Left lobe of liver (tissue), 2 donors: Measurements from ENCODE around the gene ATP11A. TPM values are rescaled to one million over a fixed set of nuclear protein-coding genes. Genes with fewer than 3 reads are reported as not detected.
"Not testable (repeated sequence)": the region's sequence is repeated elsewhere in the genome, so short reads cannot be mapped to it uniquely, and the experiment has no call there.

Experiments
- ATAC-seq: fragments of 200-7000 bp; cut with Tn5 transposase; one replicate; pipeline ENCODE4 v1.9.1; 2020; ENCODE audit warnings: mild to moderate bottlenecking, moderate library complexity
- DNase-seq: peaks from one replicate; pipeline ENCODE4 v3.0.0-alpha.2; 2020; ENCODE audit warnings: low spot score
- total RNA-seq: library from RNA; stranded (reverse); gene quantifications from one replicate; pipeline ENCODE4 v1.2.1, GENCODE V29; 2021
- donor health status: DM: no; HTN: no; CAD: no; lungs with moderate emphysema.
- donor health status: DM: no; HTN: yes; CAD: no.

ATP11A gene
- total RNA-seq, 1 donor from 2014 or later = 36.0 TPM

DNA sequence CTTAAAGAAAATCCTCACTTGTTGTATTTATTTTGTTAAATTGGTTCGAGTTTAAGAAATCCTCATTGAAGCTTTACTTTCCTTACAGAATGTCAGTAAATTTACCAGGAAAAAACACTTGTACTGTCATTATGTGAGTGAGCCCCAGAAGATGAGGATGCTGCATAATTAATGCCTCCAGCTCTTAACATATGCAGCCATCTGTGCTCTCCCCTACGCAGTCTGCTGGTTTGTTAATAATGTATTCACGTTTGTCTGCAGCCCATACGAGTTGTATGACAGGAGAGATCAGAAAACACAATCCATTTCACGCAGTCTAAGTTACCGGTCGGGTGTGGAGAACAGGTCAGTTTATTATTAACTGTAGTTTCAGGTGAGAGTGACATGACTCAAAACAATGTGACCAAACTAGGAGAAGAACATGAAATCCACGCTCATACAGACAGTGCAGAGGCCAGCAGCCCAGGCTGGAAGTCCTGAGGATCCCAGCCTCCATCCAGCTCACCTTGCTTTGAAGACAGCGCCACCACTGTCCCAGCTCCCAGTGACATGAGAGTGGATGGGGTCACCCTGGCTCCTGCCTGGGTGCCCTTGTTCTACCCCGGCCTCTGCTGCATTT is 19.8 kb upstream of the ATP11A start:
- ATAC-seq = no peak
- DNase-seq = peak; percentile 36

DNA sequence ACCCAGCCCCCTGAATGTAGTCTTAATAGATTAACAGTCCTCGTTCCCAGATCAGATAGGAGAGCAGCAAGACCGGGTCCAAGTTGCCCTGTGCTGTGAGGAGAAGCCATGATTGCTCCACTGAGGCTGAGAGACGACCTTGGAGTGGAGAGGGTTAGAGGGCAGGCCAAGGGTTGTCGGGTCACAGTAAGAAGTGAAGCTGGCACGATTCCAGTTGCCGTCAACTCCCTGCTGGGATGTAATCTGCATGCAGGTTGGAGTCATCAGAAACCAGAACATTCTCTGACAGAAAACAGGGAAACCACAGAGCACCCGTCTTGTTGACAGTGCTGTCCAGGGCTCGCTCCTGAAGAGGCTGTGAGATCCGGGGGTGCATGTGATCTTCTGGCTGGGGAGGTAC is 19.0 kb upstream of the ATP11A start:
- peak; percentile 43 for DNase-seq
- ATAC-seq = no peak

DNA sequence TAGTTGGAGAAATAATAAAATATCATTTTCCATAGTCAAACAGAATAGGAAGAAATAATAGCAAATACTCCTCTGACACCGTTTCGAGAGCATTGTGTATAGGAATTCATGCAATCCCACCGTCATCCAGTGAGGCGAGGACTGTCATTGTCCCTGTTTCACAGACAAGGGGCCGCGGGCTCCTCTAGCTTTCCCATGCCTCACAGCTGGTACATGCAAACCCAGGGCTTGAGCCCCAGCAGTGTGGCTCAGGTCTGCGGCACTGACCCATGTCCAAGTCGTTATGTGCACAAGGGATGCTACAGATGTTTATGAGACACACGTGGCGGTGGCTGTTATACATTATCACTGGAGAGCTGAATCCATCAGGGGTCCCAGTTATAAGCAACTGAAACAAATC is 18.5 kb upstream of the ATP11A start:
- ATAC-seq = no peak
- DNase-seq = peak; percentile 24

DNA sequence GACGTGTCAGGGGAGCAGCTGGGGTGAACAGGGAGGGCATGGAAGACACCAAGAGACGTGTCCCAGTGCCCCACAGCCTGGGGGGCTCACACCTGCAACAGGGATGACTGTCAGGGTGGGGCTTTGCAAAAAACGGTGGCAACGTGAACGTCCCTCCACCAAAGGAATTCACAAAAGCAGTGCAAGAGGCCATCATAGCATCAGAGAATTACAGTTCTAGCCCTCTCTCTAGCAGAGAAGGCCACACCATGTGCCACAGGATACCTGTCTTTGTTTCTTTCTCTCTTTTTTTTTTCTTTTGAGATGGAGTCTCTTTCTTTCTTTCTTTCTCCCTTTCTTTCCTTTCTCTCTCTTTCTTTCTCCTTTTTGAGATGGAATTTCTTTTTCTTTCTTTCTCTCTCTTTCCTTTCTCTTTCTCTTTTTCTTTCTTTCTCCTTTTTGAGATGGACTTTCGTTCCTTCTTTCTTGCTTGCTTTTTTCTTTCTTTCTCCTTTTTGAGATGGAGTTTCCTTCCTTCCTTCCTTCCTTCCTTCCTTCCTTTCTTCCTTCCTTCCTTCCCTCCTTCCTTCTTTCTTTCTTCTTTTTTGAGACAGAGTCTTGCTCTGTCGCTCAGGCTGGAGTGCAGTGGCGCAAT is 17.1 kb upstream of the ATP11A start:
- peak; percentile 19 for DNase-seq
- ATAC-seq = no peak

DNA sequence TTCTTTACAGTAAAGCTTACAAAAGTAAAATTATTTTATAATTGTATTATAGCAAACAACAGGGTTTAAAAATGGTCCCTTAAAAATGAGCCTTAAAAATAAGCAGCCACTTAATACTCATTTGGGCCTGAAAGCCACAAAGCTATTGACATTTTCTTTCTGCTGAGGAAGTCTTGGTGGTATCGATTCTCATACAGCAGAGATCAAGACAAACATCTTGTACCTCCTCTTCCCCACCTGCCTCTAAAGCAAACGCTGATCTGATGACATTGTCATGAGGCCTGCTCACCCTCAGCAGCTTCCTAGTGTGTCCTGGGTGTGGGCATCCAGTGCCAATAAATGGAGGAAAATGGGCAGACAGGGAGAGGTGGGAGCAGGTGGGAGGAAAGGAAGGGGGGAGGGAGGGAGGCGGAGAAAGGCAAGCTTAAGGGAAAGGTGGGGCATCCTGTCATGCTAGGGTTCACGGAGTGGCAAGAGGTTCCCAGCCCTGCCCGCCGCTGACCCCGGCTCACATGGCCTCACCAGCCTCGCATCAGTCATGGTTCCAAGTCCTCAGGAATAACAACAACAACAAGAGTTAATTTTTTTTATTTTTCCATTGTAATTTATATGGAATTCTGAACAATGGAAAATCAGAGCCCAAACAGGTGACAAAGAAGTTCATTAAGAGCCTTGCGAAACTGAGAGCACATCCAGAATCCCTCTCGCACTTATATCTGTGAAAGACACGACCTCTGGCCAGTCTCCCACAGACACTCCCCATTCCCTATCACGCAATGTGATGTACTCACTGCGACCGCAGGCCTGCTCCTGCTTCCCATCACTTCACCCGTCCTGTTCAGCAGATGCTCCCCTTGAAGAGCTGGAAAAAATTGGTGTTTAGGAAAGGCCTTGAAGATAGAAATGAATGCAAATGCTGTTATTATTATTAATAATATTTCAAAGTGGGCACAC is 15.1 kb upstream of the ATP11A start:
- DNase-seq = peak; percentile 24
- no peak for ATAC-seq

DNA sequence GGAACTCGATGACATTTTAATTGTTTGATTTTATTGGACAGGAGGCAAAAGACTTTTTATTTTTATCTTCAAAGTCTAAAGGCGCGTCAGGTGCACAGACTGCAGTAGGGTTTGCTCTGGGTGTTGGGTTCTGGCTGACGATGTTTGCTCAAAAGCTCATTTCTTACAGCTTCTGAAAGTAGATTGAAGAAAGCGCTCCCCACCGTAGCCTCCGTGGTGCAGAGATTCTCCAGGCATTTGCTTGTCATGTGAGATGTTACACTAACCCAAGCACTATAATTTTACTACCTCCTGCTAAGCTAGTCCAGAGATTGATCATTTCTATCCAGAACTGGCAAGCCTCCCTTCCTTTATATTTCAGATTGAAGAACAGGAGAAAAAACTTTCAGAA is 14.5 kb upstream of the ATP11A start:
- DNase-seq = no peak
- no peak for ATAC-seq

DNA sequence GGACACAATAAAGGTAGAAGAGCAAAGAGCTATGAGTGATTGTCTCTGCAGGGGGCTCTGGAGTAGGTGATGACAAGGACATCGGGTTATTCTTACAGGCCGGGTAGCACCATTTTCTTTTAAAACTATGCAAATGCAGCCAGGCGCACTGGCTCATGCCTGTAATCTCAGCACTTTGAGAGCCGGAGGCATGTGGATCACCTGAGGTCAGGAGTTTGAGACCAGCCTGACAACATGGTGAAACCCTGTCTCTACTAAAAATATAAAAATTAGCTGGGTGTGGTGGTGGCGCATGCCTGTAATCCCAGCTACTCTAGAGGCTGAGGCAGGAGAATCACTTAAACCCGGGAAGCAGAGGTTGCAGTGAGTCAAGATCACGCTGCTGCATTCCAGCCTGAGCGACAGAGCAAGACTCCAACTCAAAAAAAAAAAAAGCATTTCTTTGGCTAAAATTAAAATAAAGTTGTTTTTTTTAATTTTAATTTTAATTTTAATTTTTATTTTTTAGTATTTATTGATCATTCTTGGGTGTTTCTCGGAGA is 12.3 kb upstream of the ATP11A start:
- not testable (repeated sequence) for ATAC-seq
- DNase-seq = peak; percentile 37

DNA sequence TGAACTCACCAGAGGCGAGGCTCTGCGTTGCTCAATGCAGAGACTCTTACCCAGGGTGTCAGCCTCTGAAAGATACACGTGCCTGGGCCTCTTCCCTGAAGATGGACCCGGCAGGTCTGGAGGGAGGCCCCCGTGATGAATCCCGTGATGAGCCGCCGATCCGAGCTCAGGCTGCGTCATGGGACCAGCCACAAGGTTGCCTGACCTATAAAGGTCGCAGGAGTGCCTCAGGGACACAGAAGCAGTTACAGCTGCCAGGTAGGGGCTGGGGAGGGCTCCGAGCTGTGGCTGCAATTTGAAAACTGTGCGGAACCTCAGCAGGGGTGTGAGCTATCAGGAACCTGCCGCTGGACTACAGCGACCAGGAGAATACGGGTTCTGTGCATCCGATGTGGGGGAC is 10.5 kb upstream of the ATP11A start:
- no peak for ATAC-seq

DNA sequence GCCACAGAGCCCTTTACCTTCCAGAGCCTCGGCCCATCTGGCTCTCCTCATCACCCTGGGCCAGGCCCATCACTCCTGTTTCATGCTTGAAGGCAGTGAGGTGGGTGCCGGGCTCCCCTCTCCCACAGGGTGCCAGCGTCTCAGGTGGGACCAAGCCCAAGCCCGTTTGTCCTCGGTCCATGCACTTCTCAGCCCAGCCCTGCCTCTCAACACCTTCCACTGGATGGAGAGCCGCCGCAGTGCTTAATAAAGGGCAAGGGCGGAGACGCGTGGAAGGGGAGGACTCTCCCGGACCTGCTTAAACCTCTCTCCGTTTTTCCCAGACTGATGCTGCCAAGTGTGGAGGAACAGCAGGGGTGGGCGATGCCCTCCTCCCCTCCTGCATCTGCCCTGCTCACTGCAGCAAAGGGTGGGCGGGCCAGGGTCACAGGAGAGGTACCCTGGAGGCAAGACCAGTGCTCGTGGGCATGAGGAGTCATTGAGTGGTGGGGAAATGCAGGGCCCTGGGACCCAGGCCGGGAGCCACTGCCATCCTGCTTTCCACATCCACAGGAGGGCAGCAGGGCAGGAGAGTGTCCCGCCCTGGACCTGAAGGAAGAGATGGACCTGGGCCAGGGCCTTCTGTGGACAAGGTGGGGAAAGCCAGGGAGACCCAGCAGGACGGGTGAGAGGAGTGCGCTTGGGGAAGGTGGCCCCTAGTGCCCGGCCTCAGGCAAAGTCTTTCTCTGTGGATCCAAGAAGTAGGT is 9.7 kb upstream of the ATP11A start:
- ATAC-seq (no peak), DNase-seq (peak; percentile 43)

More for the DNA sequence above, 10.5 kb upstream of the ATP11A start:
- peak; percentile 24 for DNase-seq

DNA sequence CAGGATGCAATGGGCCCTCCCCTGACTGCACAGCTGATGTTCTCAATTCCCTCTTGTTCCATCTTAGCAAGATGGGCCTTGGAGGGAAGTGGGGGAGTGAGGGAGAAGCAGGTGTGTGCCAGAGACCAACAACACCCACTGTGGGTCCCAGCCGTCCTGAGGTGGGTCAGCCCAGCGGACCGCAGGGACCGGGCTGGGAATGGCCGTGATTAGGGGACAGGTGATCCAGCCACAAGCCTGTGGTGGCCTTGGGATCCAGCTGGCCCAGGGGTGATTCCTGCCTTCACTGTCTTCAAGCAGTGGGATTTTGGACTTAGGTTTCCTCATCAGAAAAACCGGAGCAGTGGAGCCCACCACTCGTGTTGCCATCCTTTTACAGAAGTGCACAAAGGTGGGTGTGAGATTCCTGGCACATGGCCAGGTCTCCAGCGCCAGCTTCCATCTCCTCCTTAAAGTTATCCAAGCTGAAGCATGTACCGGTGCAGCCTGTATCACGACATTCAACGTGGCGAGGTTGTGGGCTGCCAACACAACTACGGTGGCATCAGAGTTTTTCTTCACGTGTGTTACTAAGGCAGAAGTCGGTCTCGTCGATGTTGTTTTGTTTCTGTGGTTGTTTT is 9.0 kb upstream of the ATP11A start:
- peak; percentile 43 for DNase-seq
- no peak for ATAC-seq

DNA sequence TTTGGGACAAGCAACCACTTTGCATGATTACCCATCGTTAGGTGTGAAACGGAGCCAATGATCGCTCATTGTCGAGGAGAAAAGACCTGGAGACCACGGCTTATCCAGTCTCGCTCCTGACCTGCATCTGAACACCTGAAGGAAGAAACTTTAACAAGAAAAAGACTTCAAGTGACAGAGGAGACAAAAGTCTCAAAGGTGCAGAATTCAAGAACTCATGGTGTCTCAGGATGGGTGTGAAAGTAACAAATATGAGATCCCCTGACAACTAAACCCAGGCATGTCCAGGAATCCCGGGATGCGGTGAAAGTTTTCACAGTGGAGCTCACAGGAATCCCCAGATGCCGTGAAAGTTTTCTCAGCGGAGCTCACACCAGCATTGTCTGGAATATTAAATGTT is 6.3 kb upstream of the ATP11A start:
- ATAC-seq = no peak
- DNase-seq = peak; percentile 19

DNA sequence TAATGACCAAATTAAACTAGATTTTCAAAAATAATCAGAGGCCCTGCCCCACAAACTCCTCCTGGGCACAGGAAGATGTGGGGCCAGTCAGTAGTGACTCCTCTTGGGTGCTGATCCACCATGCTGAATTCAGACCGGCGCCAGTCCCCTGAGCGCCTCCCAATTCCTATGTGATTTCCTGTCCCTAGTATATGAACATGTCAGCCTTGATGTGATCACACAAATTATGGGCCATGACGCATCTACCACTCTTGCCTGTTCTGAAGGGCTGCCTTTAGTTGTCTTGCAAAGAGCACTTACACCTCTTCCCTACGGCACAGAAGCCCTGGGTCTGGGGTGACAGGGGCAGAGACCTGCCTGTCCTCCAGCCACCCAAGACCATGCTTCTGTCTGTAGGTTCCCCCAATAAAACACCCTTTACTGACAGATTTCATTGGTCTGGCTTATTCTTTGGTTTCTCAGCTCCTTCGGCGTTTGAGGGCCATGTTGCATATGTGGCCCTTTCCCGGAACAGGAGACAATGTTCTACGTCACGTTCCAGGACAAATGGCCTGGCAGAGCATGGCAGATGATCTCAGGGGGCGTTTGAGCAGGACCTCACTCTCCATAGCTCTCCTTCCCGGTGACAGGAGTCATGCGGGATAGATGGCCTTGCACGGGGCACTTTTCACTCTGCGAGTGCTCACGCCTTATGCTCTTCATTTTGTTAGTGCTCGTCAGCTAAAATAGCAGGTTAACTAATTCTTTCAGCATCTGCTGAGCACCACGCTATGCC is 5.6 kb upstream of the ATP11A start:
- DNase-seq = peak; percentile 27

DNA sequence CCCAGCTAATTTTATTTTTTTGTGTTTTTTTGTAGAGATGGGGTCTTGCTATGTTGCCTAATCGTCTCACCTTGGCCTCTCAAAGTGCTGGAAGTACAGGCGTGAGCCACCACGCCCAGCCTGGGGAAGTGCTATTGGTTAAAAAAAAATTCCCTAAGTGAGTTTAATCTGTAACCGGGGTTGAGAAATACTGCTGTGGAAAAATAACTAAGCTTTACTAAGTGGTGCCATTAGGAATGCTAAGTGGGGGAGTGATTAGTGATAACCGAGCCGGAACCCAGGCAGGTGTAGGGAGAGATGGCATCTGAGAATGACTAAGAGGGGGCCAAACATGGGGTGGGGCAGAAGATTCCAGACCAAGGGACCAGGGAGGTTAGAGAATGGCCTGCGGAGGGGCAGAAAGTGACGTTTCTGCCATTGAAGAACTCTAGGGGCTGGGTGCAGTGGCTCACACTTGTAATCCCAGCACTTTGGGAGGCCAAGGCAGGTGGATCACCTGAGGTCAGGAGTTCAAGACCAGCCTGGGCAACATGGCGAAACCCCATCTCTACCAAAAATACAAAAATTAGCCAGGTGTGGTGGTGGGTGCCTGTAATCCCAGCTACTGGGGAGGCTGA is 4.5 kb upstream of the ATP11A start:
- DNase-seq (peak; percentile 45), ATAC-seq (peak; percentile 21)

More for the DNA sequence above, 5.6 kb upstream of the ATP11A start:
- ATAC-seq = no peak

DNA sequence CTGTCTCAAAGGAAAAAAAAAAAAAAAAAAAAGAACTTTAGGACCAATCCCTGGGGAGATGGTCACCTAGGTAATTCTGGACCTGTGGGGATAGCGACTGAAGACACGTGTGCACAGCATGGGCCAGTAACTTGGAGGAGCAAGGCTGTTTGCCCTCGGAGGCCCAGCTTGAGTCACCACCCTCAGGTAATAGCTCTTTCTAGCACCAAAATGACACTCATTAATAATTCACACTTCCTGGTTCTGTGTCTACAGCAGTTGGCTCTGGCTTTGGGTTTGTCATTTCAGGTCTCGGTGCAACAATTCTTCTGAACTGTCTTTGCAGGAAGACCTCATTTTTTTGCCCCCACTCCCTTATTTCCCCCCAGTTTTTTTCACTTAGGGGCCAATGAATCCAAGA is 3.9 kb upstream of the ATP11A start:
- ATAC-seq = no peak
- DNase-seq = no peak

DNA sequence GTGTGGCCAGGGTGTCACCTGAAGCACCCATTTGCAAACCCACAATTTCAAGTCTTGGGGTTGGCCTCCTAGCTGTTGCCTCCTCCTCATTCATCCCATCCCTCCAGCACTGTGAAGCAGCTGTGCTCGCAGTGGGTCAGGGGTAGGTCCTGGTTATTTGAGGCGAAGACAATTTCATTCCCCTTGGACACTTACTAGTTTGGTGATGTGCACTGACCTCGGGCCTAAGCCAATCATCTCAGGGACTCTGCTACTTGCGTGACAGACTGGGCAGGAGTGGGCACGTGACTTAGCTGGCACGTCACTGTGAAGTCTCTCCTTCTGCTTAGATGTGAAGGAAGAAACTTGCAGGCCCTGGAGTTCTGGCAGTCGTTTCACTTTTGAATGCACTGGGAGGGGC is 3.5 kb upstream of the ATP11A start:
- DNase-seq = peak; percentile 39
- no peak for ATAC-seq

DNA sequence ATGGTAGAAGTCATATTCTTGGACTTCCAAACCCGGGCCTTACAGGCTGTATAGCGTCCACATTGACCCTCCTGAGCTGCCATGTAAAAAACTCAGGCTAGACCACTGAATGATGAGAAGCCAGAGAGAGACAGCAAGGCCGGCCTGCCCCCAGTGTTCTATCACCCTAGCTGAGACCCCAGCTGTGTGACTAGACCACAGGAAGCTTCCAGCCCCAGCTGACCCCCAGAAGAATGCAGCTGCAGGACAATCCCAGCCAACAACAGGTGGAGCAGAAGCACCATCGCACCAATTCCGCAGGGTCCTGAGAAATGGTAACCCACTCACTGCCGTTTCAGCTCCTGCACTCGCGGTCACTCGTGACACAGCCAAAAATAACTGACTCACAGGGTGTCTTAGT is 2.9 kb upstream of the ATP11A start:
- ATAC-seq (no peak), DNase-seq (peak; percentile 36)

DNA sequence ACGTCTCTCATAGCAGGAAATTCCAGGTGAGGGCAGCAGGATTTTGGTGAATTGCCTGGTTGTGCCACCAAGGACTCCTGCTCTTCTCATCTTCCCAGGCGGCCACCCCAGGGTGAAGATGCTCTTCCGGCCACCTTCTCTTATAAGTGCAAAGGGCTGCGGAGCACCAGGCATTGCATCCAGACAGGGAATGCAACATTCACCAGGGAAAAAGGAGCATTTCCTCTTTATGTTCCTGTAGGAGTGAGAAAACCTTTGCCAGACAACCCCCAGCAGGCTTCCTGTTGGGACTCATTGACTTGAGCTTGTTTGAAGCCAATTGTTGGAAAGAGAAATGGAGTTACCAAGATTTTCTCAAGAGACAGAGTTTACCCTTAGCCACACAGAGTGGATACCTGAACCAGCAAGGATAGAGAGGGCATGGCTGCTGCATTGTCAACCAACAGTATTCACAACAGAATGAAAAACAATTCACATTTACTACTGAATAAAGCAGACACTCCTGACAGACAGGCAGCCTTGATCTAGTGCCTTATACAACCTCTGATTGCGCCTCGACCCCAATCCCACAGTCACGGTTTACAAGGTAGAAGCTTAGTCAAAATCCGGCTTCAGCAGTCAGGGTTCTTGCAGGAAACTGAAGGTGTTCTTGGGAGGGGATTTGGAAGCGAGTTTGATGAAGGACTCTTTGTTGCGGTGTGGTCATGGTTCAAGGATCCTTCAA is 1.8 kb upstream of the ATP11A start:
- peak; percentile 26 for DNase-seq
- ATAC-seq = no peak

DNA sequence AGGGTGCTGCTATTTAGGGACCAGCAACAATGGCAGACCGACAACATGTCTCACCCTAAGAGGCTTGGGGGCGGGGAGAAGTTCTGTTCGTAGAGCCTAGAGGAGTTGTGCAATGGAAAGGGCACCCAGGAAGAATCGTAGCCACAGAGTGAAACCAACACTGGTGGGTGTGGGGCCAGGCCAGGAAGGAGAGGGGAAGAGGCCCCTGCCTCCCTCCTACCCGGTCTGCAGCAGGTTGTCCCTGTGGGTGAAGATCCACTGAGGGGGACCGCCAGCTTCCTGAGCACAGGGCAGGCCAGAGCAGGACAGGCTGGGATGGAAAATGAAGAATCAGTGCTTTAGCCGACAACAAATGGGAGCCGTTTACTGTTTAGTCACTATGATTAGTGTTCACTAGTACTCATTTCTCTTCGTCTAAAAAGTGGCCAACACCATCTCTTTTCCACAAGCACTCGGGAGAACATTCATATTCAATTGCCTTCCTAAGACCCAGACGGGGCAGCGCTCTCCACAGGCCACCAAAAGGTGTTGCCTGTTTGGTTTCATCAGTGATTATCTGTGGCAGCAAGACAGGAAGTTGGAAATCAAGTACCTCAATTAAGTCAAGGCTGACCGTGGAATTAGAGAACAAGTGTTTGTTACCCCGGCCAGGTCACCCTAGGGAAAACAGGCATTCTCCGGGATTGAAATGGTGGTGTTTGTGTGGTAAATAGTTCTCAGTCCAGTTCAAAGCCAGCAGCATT is 1.1 kb upstream of the ATP11A start:
- no peak for ATAC-seq
- DNase-seq = peak; percentile 50
